HepG2 (cell line): Measurements from ENCODE around the gene TADA2B. TPM values are rescaled to one million over a fixed set of nuclear protein-coding genes. Genes with fewer than 3 reads are reported as not detected.

Experiments used
- CBX5 ChIP-seq: sonication (generic); formaldehyde crosslinking; IDR thresholded peaks from 2 replicates; pipeline ENCODE4 v1.4.0; 2020; ENCODE audit warnings: missing genetic modification reagents, borderline replicate concordance
- MATR3 ChIP-seq: sonication (generic); formaldehyde crosslinking; IDR thresholded peaks from 2 replicates; pipeline ENCODE4 v1.4.0; 2020; ENCODE audit warnings: missing genetic modification reagents
- NR2F2 ChIP-seq: IDR thresholded peaks from 2 replicates; pipeline ENCODE4 v1.6.1; 2012; ENCODE audit warnings: low read depth, inconsistent platforms, borderline replicate concordance
- SRSF4 ChIP-seq: fragments of 200-400 bp; formaldehyde crosslinking; IDR thresholded peaks from one replicate; pipeline ENCODE4 v1.6.1; 2018; ENCODE audit warnings: mild to moderate bottlenecking, low read depth, low read length, moderate library complexity; ENCODE audit not compliant: poor library complexity, severe bottlenecking
- TBX2 ChIP-seq: sonication (generic); formaldehyde crosslinking; IDR thresholded peaks from 2 replicates; pipeline ENCODE4 v1.5.0; 2020; ENCODE audit warnings: missing genetic modification reagents, mild to moderate bottlenecking, borderline replicate concordance
- ZNF251 ChIP-seq: sonication (generic); formaldehyde crosslinking; IDR thresholded peaks from 2 replicates; pipeline ENCODE4 v1.9.0; 2021; ENCODE audit warnings: mild to moderate bottlenecking, missing genetic modification reagents
- ZSCAN21 ChIP-seq: sonication (generic); formaldehyde crosslinking; IDR thresholded peaks from 2 replicates; pipeline ENCODE4 v1.8.0; 2022; ENCODE audit warnings: mild to moderate bottlenecking, missing genetic modification reagents, moderate library complexity, borderline replicate concordance
- polyA plus RNA-seq, 8 experiments: library from polyadenylated mRNA; depleted of rRNA in 3 of 8; stranded (reverse) in 7 of 8; unstranded in 1 of 8; fragments of >200 nt; fragmentation: Illumina TruSeq in 4 of 8; extraction: Trizol in 4 of 8; gene quantifications; 2 replicates each; pipeline versions ENCODE4 v1.2.1 to v1.2.3, GENCODE V29; 2011 to 2016; ENCODE audit warnings: low read depth in 4 of 8, missing spikeins in 1 of 8, mixed read lengths in 1 of 8; ENCODE audit not compliant: insufficient read depth in 1 of 8
- total RNA-seq, 5 experiments: library from RNA; depleted of rRNA; stranded (reverse); fragments of >200 nt; fragmentation: Illumina TruSeq; extraction: Trizol; gene quantifications; 2 replicates each; pipeline ENCODE4 v1.2.3, GENCODE V29; 2016; ENCODE audit warnings: low read depth in 1 of 5
- TF ChIP-seq, protein P1 (sequence below): sonication (generic); formaldehyde crosslinking; IDR thresholded peaks from 2 replicates; pipeline ENCODE4 v1.4.0; 2020; ENCODE audit warnings: missing genetic modification reagents, borderline replicate concordance
- TF ChIP-seq, protein P2 (sequence below): sonication (generic); formaldehyde crosslinking; IDR thresholded peaks from 2 replicates; pipeline ENCODE4 v1.4.0; 2020; ENCODE audit warnings: missing genetic modification reagents
- TF ChIP-seq, protein P3 (sequence below): sonication (generic); formaldehyde crosslinking; IDR thresholded peaks from 2 replicates; pipeline ENCODE4; 2020; ENCODE audit warnings: missing genetic modification reagents, mild to moderate bottlenecking, borderline replicate concordance
- TF ChIP-seq, protein P4 (sequence below): sonication (generic); formaldehyde crosslinking; IDR thresholded peaks from 2 replicates; pipeline ENCODE4 v1.9.0; 2022; ENCODE audit warnings: missing genetic modification reagents, mild to moderate bottlenecking, borderline replicate concordance
- TF ChIP-seq, protein P5 (sequence below): sonication (generic); formaldehyde crosslinking; IDR thresholded peaks from 2 replicates; pipeline ENCODE4 v1.5.1; 2020; ENCODE audit warnings: mild to moderate bottlenecking, missing genetic modification reagents

TADA2B gene
- total and polyA plus RNA-seq, 2 of the 13 experiments (the other 11 are each of a cell fraction or from before 2014, with no cell fraction given) = 4.6 to 8.9 TPM

DNA sequence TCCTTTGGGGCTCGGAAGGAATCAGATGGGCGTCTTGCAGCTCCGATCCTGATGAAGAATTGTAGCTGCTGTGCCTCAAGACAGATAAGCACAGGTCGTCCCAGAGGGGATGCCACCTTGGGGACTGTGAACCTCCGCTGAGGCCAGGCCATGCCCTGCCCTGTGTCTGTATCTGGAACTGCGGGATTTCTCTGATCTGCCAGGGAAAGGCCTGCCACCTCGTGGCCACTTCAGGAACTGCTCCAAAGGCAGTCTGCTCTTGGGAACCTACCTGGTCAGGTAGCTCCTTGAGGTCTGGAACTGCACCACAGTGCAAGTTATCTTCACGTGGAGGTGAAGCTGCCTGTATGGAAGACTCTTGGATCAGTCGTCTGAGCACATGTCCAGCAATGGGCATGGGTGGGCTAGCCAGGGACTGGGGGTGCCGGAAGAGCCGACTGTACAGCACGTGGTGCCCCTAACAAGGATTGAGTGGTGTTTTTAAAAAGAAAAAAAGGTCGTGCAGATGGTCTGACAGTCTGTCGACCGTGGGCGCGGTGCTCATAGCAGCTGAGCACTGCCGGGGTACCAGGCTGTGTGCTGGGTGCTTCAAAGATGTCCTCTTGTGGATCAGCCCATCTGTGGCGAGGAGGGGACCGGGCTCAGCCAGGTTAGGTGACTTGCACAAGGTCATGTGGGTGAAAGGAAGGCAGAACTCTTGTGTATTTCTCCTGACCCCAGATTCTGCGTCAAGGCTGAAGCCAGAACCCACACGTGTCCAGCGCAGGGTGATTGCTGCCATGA, 27.7 kb downstream of the TADA2B start (continued):
- TF ChIP-seq, protein P1, sequence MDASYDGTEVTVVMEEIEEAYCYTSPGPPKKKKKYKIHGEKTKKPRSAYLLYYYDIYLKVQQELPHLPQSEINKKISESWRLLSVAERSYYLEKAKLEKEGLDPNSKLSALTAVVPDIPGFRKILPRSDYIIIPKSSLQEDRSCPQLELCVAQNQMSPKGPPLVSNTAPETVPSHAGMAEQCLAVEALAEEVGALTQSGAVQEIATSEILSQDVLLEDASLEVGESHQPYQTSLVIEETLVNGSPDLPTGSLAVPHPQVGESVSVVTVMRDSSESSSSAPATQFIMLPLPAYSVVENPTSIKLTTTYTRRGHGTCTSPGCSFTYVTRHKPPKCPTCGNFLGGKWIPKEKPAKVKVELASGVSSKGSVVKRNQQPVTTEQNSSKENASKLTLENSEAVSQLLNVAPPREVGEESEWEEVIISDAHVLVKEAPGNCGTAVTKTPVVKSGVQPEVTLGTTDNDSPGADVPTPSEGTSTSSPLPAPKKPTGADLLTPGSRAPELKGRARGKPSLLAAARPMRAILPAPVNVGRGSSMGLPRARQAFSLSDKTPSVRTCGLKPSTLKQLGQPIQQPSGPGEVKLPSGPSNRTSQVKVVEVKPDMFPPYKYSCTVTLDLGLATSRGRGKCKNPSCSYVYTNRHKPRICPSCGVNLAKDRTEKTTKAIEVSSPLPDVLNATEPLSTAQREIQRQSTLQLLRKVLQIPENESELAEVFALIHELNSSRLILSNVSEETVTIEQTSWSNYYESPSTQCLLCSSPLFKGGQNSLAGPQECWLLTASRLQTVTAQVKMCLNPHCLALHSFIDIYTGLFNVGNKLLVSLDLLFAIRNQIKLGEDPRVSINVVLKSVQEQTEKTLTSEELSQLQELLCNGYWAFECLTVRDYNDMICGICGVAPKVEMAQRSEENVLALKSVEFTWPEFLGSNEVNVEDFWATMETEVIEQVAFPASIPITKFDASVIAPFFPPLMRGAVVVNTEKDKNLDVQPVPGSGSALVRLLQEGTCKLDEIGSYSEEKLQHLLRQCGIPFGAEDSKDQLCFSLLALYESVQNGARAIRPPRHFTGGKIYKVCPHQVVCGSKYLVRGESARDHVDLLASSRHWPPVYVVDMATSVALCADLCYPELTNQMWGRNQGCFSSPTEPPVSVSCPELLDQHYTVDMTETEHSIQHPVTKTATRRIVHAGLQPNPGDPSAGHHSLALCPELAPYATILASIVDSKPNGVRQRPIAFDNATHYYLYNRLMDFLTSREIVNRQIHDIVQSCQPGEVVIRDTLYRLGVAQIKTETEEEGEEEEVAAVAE (CRISPR knock-in tag) = 0 out of 2 replicates have a peak, but pooled peaks have one; percentile 47
- no peak for TF ChIP-seq ZNF251 (CRISPR knock-in tag)
- no peak for TF ChIP-seq MATR3 (CRISPR knock-in tag)
- TF ChIP-seq, protein P2, sequence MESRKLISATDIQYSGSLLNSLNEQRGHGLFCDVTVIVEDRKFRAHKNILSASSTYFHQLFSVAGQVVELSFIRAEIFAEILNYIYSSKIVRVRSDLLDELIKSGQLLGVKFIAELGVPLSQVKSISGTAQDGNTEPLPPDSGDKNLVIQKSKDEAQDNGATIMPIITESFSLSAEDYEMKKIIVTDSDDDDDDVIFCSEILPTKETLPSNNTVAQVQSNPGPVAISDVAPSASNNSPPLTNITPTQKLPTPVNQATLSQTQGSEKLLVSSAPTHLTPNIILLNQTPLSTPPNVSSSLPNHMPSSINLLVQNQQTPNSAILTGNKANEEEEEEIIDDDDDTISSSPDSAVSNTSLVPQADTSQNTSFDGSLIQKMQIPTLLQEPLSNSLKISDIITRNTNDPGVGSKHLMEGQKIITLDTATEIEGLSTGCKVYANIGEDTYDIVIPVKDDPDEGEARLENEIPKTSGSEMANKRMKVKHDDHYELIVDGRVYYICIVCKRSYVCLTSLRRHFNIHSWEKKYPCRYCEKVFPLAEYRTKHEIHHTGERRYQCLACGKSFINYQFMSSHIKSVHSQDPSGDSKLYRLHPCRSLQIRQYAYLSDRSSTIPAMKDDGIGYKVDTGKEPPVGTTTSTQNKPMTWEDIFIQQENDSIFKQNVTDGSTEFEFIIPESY = 0 out of 2 replicates have a peak, but pooled peaks have one; percentile 33
- TF ChIP-seq TBX2 (CRISPR knock-in tag) = peak; percentile 36; the same call in 1 of the 2 replicates
- peak; percentile 82; the same call in 1 of the 2 replicates for TF ChIP-seq CBX5 (CRISPR knock-in tag)
- 0 out of 2 replicates have a peak, but pooled peaks have one; percentile 26 for TF ChIP-seq ZSCAN21 (CRISPR knock-in tag)
- no peak for TF ChIP-seq SRSF4
- TF ChIP-seq NR2F2 = no peak
- TF ChIP-seq, protein P3, sequence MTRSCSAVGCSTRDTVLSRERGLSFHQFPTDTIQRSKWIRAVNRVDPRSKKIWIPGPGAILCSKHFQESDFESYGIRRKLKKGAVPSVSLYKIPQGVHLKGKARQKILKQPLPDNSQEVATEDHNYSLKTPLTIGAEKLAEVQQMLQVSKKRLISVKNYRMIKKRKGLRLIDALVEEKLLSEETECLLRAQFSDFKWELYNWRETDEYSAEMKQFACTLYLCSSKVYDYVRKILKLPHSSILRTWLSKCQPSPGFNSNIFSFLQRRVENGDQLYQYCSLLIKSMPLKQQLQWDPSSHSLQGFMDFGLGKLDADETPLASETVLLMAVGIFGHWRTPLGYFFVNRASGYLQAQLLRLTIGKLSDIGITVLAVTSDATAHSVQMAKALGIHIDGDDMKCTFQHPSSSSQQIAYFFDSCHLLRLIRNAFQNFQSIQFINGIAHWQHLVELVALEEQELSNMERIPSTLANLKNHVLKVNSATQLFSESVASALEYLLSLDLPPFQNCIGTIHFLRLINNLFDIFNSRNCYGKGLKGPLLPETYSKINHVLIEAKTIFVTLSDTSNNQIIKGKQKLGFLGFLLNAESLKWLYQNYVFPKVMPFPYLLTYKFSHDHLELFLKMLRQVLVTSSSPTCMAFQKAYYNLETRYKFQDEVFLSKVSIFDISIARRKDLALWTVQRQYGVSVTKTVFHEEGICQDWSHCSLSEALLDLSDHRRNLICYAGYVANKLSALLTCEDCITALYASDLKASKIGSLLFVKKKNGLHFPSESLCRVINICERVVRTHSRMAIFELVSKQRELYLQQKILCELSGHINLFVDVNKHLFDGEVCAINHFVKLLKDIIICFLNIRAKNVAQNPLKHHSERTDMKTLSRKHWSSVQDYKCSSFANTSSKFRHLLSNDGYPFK = peak; percentile 31; the same call in 1 of the 2 replicates
- TF ChIP-seq, protein P4, sequence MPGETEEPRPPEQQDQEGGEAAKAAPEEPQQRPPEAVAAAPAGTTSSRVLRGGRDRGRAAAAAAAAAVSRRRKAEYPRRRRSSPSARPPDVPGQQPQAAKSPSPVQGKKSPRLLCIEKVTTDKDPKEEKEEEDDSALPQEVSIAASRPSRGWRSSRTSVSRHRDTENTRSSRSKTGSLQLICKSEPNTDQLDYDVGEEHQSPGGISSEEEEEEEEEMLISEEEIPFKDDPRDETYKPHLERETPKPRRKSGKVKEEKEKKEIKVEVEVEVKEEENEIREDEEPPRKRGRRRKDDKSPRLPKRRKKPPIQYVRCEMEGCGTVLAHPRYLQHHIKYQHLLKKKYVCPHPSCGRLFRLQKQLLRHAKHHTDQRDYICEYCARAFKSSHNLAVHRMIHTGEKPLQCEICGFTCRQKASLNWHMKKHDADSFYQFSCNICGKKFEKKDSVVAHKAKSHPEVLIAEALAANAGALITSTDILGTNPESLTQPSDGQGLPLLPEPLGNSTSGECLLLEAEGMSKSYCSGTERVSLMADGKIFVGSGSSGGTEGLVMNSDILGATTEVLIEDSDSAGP (CRISPR knock-in tag) = 0 out of 2 replicates have a peak, but pooled peaks have one; percentile 22
- TF ChIP-seq, protein P5, sequence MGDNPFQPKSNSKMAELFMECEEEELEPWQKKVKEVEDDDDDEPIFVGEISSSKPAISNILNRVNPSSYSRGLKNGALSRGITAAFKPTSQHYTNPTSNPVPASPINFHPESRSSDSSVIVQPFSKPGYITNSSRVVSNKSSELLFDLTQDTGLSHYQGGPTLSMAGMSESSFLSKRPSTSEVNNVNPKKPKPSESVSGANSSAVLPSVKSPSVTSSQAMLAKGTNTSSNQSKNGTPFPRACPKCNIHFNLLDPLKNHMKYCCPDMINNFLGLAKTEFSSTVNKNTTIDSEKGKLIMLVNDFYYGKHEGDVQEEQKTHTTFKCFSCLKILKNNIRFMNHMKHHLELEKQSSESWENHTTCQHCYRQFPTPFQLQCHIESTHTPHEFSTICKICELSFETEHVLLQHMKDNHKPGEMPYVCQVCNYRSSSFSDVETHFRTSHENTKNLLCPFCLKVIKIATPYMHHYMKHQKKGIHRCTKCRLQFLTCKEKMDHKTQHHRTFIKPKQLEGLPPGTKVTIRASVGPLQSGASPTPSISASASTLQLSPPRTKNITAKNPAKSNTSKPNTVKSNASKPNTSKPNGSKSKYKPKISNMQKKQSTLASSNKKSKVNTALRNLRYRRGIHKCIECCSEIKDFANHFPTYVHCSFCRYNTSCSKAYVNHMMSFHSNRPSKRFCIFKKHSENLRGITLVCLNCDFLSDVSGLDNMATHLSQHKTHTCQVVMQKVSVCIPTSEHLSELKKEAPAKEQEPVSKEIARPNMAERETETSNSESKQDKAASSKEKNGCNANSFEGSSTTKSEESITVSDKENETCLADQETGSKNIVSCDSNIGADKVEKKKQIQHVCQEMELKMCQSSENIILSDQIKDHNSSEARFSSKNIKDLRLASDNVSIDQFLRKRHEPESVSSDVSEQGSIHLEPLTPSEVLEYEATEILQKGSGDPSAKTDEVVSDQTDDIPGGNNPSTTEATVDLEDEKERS (CRISPR knock-in tag) = 0 out of 2 replicates have a peak, but pooled peaks have one; percentile 16
